GM18909 (cell line): ENCODE results near the gene STXBP2.

ENCODE experiments used
- ATAC-seq: cut with Tn5 transposase; IDR thresholded peaks from one replicate; pipeline ENCODE4 v1.9.1; 2021; ENCODE audit warnings: mild to moderate bottlenecking; ENCODE audit not compliant: unreplicated experiment, poor library complexity

Gene STXBP2

DNA sequence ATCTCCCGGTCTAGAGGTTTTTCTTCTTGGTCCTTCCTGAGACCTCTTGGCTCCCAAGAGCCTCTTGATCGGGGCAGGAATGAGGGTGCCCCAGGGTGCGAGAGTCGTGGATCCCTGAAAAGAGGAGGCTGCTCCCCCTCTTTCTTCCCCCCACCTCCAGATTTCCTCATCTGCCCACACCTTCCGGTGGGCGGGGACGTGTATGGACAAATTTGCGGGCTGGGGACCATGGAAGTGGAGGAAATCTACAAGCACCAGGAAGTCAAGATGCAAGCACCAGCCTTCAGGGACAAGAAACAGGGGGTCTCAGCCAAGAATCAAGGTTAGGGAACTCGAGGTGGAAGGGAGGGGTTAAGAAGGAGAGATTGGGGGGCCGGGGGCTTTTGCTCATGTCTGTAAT, 39.9 kb downstream of the STXBP2 start, which contains the start of gene MCEMP1:
Gene MCEMP1 (plus strand): TSS at position 237 of the 400 bp plus-strand sequence. CDS start 31 bp downstream, at position 268.
- ATAC-seq, result no peak

DNA sequence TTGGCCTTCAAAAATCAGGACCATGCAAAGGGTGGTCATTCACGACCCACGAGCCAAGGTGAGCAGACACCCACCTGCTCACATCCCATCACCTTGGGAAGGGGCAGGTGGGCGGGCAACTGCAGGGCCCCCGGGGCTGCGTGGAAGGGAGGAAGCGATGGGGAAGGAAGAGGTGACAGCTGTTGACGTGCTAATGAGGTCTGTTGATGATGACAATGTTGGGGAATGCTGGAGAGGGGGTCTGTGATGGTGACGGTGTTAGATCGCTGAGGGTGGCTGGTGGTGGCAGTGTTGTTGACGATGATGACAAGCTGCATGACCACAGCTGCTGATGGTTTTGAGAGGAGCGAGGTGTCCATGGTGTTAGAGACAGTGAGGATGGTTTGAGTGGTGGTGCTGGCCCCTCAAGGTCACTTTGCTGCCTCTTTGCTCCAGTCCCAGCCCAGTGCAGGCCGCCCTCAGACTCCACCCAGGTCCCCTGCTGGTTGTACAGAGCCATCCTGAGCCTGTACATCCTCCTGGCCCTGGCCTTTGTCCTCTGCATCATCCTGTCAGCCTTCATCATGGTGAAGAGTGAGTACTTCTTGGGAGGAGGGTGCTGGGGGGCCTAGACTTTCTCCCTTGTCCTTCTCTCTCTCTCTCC, 40.9 kb downstream of the STXBP2 start:
- ATAC-seq, result no peak

DNA sequence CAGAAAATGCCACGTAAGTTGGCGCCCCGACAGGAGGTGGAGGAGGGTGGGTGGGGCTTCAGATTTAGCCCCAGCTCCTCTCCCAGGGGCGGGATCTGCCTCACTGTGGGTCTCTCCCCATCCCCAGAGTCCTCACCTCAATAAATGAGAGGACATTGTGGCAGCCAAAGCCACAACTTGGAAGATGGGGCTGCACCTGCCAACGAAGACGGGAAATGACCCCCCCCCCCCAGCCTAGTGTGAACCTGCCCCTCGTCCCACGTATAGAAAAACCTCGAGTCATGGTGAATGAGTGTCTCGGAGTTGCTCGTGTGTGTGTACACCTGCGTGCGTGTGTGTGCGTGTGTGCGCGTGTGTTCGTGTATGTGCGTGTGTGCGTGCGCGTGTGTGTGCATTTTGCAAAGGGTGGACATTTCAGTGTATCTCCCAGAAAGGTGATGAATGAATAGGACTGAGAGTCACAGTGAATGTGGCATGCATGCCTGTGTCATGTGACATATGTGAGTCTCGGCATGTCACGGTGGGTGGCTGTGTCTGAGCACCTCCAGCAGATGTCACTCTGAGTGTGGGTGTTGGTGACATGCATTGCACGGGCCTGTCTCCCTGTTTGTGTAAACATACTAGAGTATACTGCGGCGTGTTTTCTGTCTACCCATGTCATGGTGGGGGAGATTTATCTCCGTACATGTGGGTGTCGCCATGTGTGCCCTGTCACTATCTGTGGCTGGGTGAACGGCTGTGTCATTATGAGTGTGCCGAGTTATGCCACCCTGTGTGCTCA, 42.3 kb downstream of the STXBP2 start:
- ATAC-seq, result peak; percentile 51

DNA sequence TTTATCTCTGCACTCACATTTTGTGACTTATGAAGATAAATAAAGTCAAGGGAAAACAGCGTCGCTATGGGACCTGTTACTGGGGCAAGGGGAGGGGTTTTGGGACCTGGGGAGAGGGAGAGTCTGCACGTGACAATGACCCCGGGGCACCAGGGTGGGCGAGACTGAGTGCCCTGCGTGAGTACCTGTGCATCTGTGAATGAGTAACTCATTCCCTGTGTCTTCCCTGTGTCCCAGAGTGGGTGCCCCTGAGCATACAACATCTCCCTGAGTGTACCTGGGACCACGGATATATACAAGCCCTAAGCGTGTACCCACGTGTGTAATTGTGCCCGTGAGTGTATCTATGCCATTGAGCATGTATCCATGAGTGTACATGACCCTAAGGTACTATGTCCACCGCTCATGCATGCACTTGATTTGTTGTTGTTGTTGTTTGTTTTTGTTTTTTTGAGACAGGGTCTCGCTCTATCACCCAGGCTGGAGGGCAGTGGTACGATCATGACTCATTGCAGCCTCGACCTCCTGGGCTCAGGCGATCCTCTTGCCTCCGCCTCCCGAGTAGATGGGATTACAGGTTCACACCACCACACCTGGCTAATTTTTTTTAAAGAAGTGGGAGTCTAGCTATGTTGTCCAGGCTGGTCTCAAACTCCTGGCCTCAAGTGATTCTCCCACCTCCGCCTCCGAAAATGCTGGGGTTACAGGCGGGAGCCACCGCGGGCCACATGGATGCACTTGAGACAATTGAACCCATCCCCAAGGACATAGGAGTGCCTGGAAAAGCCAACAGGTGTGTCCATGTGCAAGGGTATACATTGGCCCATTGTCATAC, 43.1 kb downstream of the STXBP2 start:
- no peak for ATAC-seq

DNA sequence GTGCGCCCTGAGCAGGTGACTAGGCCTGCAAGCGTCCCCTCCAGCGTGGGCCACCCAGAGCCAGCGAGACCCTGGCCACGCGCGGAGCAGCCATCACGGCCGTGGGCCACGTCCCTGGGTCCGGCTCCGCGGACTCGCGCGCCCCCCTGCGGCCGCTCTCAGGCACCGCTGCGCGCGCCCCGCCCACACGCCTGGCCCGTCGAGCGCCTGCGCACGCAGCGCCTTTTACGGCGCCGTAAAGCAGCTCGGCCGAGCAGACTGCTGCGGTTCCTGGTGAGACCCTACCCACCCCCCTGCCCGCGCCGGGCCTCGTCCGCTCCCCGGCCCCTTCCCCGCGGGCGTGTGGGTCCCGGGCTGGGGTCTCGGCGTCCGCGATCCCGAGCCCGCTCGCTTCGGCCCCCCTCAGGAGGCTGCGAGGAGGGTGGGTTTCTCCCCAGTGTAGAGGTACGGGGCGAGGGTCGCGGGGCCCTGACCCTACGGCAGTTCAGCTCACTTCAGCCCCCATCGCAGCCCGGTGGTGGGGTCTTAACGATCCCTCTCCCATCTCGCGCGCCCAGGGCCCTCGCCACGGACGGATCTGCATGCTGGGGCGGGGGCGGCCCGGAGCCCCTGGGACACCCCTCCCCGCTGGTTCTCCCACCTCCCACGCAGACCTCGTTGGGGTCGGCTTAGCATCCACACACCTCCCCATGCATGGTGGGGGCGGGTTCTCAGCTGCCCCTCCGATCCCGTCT, 43.9 kb downstream of the STXBP2 start, which contains the start of gene TRAPPC5:
Gene TRAPPC5 (plus strand): TSS at position 228 of the 734 bp plus-strand sequence. CDS start 1,421 bp downstream, outside the sequence.
- ATAC-seq, result peak; percentile 77

DNA sequence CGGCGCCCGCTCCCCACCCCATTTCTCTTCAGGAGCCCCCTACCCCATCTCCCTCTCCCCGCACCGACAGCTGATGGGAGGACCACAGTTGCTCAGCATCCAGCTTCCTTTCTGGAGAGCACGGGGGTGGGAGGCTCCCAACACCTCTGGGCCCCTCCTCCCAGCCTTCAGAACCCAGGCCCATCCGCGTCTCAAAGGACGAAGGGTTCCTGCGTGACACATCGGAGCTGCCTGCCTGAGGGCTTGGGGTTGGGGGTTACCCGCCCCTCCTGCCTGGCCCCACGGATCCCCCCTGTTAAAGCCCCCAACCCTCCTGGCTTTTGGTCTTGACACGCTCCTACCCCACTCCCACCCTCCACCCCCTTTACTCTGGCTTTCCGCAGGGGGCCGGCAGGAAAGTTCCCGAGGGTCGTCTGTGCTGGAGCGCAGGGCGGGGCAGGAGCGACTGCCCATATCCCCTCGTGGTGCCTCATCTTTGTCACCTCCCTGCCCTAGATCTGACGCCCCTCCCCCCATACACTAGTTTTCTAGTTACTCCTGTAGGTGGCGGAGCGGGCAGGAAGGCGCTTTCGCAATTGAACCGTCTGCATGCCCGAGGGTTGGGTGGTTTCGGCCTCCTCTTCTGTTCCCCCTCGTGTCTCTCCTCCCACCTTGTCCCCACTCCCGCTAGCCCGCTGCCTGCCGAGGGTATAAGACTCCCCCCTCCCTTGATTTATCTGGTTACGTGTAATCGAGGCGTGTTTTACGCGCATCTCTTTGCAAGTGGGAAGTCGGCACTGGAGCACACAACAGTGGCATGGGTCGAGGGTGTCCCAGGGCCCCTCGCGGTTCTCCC, 44.6 kb downstream of the STXBP2 start:
- ATAC-seq, result no peak

DNA sequence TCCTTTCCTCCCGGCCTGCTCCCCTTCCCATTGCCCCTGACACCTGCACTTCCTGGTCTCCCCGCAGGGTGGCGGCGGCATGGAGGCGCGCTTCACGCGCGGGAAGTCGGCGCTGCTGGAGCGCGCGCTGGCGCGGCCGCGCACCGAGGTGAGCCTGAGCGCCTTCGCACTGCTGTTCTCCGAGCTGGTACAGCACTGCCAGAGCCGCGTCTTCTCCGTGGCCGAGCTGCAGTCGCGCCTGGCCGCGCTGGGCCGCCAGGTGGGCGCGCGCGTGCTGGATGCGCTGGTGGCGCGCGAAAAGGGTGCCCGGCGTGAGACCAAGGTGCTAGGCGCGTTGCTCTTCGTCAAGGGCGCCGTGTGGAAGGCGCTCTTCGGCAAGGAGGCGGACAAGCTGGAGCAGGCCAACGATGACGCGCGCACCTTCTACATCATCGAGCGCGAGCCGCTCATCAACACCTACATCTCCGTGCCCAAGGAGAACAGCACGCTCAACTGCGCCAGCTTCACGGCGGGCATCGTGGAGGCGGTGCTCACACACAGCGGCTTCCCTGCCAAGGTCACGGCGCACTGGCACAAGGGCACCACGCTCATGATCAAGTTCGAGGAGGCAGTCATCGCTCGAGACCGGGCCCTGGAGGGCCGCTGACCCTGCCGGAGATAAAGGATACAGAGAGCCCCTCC, 45.4 kb downstream of the STXBP2 start:
- no peak for ATAC-seq

DNA sequence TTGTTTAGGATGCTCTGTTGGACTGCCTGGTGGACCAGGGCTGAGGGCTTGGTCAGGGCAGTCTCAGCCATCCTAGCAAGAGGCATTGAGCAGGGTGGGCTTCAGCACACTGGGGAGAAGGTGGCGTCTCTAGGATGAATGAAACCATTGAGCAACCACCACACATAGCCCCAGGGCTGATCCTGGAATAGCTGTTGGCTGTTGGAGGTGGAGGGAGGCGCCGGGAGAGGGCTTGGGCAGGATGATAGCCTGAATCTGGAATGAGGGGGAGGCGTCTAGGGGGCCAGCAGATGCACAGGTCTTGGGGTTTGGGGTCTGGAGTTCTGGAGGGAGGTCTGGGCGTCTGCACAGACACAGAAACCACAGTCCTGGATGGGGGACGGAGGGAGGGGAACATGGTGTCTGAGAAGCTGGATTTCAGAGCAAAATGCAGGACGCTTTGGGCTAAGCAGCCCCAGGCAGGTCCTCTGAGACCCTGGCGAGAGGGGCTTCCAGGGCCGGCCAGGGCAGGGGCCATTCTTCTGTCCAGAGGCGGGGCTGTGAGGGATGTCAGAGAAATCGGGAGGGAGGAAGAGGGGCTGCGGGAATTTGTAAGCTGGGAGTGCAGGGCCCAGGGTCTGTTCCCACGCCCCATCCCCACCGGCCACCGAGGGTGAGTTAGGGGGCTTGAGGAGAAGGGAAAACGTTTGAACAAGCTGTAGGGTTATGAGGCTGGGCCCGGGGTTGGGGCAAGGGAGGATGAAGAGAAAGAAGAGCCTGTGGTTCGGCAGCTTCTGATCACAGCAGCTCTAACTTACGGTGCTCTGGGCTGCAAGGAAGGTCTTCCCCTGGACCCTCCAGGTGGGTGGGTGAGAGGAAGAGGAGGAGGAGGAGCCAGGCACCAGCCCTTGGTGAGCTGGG, 48.9 kb downstream of the STXBP2 start:
- ATAC-seq, result no peak

DNA sequence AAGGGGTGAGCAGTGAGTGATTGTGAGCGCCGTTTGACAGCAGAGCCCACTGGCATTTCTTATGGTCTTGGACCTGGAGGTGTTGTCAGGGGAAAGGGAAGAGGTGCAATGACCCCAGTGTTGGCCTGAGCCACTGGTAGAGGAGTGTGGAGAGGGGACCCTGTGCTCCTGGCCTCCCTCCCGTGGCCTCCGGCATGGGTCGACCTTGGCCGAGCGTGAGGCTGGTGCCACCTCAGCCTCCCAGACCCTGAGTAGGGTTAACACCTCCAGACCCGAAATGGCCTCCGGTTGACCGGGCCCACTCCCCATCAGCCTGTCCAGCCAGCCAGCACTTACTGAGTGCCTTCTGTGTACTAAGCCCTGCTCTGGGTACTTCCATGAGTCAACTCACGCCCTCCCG, 50.3 kb downstream of the STXBP2 start:
- no peak for ATAC-seq

DNA sequence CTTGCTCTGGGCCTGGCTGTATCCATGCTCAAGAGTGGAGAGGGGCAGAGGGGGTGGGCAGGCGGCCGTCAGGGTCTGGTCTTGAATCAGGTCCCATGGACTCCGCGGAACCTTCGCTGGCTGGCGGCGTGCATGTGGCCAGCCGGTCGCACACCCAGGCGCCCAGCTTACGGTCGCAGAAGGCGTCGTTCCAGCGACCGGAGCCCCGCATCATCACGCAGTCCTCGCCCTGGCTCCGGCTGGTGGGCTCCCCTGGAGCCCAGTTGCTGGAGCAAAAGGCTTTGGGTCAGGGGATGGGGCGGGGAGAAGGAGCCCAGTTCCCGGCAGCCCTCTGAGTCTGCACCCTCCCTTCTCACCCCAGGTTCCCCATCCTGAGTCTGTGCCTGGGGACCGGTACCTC, 52.3 kb downstream of the STXBP2 start:
- no peak for ATAC-seq

DNA sequence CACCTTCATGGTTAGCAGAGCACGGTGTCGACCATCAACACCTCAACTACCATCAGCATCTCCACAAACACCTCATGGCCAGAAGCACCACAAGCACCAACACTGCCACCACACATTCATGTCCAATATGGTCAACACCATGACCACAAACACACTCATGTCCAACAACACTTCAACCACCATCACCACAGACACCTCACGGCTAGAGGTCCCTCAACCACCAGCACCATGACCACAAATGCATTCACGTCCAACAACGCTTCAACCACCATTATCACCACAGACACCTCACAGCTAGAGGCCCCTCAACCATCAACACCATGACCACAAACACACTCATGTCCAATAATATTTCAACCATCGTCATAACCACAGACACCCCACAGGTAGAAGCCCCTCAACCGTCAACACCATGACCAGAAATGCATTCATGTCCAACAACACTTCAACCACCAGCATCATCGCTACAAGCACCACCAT, 53.9 kb downstream of the STXBP2 start:
- ATAC-seq, result no peak

DNA sequence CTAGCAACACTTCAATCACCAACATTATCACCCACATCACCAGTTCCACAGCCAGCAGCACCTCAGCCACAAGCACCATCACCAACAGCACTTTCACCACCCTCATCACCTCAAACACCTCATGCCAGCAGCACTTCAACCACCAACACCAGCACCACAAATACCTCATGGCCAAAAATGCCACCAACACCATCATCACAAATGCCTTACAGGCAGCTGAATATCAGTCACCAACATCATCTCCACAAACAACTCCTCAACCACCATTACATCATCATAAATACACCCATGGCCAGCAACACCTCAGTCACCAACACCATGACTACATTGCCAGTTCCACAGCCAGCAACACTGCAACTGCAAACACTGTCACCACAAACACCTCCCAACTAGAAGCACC, 54.6 kb downstream of the STXBP2 start:
- ATAC-seq, result no peak

DNA sequence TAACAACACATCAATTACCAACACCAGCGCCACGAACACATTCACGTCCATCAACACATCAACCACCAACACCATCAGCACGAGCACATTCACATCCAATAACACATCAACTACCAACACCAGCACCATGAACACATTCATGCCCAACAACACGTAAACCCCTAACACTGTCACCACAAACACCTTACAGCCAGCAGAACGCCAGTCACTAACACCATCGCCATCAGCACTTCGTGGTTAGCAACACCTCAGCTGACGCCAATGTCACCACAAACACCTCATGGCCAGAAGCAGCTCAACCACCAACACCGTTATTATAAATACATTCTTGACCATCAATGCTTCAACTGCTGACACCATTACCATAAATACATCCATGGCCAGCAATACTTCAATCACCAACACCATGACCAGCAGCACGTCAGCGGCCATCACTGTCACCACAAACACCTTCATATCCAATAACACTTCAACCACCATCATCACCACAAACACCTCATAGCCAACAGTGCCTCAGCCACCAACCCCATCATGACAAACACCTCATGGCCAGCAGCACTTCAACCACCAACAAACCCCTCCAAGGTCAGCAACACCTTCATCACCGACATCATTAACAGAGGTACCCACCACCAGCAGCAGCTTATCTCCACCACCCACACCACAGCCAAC, 55.6 kb downstream of the STXBP2 start:
- no peak for ATAC-seq

DNA sequence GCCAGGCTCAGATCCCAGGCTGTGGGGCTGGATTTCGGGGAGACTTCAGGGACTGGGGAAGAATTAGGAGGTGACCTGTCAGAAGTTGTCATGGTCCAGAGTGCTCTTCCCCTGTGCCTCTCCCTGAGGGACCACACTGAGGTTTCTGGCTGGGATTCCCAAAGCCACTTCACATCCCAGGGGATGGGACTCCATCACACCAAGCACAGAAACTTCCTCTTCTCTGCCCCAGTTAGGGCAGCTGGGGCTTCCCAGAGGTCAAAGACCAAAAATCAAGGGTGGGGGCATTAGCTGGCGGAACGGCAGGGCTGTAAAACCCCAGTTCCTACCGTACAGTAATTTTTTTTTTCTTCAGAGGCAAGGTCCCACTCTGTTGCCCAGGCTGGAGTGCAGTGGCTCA, 57.6 kb downstream of the STXBP2 start:
- ATAC-seq, result no peak
